HG02623 (cell line): ENCODE results near the gene INTS1.

Experiments
- ATAC-seq: cut with Tn5 transposase; IDR thresholded peaks from one replicate; pipeline ENCODE4 v1.9.1; 2021; ENCODE audit warnings: moderate library complexity; ENCODE audit not compliant: unreplicated experiment

Gene INTS1

GRCh38 chr7:1508277-1508758 is 4.1 kb upstream of the INTS1 start:
- ATAC-seq, result no peak

GRCh38 chr7:1505731-1506550 is 1.8 kb upstream of the INTS1 start:
- ATAC-seq, result no peak

- no peak for ATAC-seq
Observed at GRCh38 chr7:1503390-1503789, 799 bp downstream of the INTS1 start.

- ATAC-seq, result no peak
Observed at GRCh38 chr7:1502845-1503244, 1.3 kb downstream of the INTS1 start.

- no peak for ATAC-seq
Observed at GRCh38 chr7:1501487-1502270, 2.5 kb downstream of the INTS1 start.

GRCh38 chr7:1500064-1500807 is 4.0 kb downstream of the INTS1 start:
- ATAC-seq, result no peak

- no peak for ATAC-seq
Observed at GRCh38 chr7:1499367-1500029, 4.7 kb downstream of the INTS1 start.

GRCh38 chr7:1498370-1499305 is 5.6 kb downstream of the INTS1 start:
- no peak for ATAC-seq

GRCh38 chr7:1497293-1497927 is 6.8 kb downstream of the INTS1 start:
- no peak for ATAC-seq

- ATAC-seq, result no peak
Observed at GRCh38 chr7:1496531-1497292, 7.5 kb downstream of the INTS1 start.

- ATAC-seq, result no peak
Observed at GRCh38 chr7:1495564-1496242, 8.5 kb downstream of the INTS1 start.

GRCh38 chr7:1494866-1495563 is 9.2 kb downstream of the INTS1 start:
- no peak for ATAC-seq

- no peak for ATAC-seq
Observed at GRCh38 chr7:1494447-1494846, 9.7 kb downstream of the INTS1 start.

GRCh38 chr7:1493571-1493970 is 10.6 kb downstream of the INTS1 start:
- no peak for ATAC-seq

- no peak for ATAC-seq
Observed at GRCh38 chr7:1493129-1493528, 11.1 kb downstream of the INTS1 start.

- ATAC-seq, result no peak
Observed at GRCh38 chr7:1492640-1493039, 11.5 kb downstream of the INTS1 start.

- ATAC-seq, result no peak
Observed at GRCh38 chr7:1492221-1492620, 12.0 kb downstream of the INTS1 start.
